ENCODE measurements around the gene GNAO1.

DNA sequence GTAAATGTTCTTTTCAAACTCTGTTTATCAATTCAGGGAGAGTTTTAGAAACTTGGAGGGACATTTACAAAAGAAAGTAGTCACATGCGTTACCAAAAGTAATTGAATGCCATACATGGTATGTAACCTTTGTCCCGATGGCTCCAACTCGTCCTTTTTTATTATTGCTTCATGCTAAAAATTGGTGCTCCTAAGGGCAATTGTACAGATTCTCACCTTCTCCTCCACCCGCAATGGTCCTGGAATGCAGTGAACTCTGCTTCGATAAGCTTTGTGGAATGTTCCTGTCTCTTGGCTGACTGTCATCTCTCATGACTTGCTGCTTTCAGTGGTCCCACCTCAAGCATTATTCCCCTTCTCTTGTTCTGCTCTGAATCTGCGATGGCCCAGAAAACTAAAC, 20.9 kb downstream of the GNAO1 start:
- TF ChIP-seq, protein P1, sequence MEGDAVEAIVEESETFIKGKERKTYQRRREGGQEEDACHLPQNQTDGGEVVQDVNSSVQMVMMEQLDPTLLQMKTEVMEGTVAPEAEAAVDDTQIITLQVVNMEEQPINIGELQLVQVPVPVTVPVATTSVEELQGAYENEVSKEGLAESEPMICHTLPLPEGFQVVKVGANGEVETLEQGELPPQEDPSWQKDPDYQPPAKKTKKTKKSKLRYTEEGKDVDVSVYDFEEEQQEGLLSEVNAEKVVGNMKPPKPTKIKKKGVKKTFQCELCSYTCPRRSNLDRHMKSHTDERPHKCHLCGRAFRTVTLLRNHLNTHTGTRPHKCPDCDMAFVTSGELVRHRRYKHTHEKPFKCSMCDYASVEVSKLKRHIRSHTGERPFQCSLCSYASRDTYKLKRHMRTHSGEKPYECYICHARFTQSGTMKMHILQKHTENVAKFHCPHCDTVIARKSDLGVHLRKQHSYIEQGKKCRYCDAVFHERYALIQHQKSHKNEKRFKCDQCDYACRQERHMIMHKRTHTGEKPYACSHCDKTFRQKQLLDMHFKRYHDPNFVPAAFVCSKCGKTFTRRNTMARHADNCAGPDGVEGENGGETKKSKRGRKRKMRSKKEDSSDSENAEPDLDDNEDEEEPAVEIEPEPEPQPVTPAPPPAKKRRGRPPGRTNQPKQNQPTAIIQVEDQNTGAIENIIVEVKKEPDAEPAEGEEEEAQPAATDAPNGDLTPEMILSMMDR (IDR thresholded peaks at IDR 0.05), result no peak
- no peak for TF ChIP-seq EZH2 (IDR thresholded peaks at IDR 0.05; ENCODE audit: borderline replicate concordance, insufficient read depth, low read depth, low read length, poor library complexity, severe bottlenecking)

All from B cell (primary cell).